OCI-LY7 (cell line): Measurements from ENCODE around the gene CERS1.

ENCODE experiments used
- EZH2phosphoT487 ChIP-seq: fragments of 200-600 bp; sonication (generic); IDR thresholded peaks from 2 replicates; pipeline ENCODE4 v1.6.1; 2018; ENCODE audit warnings: low read depth, borderline replicate concordance, mild to moderate bottlenecking, mixed run types, antibody characterized with exemption, low read length, moderate library complexity, mixed read lengths
- TF ChIP-seq, protein P1 (sequence below): fragments of 200-600 bp; sonication (generic); conservative IDR thresholded peaks from 2 replicates; pipeline ENCODE4 v1.5.1; 2014; ENCODE audit warnings: mild to moderate bottlenecking, antibody characterized with exemption, low read length, moderate library complexity, mixed read lengths

DNA sequence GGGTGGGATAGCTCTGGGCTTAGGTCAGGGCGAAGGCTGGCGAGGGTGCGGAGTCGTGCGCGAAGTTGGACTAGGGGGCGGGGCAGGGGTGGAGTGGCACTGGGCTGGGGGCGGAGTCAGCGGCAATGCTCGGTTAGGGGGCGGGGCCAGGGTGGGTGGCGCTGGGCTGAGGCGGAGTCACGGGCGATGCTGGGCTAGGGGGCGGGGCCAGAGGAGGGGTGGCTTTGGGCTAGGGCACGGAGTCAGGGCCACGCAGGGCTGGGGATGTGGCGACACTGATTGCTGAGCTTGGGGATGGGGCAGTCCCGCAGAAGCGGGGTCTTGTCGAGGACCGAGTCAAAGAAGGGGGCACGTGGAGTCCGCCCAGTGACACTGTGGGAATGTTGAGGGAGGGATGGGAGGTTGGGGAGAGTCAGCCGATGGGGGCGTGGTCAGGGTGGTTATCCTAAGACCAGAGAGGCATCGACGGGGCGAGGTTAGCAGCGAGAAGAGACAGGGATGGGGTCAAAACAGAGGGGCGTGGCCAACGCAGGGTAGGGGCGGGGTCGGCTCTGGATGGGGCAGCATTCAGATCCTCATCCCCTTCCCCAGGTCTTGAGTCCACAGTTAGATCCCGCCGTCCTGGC, 36.4 kb upstream of the CERS1 start:
- TF ChIP-seq, protein P1, sequence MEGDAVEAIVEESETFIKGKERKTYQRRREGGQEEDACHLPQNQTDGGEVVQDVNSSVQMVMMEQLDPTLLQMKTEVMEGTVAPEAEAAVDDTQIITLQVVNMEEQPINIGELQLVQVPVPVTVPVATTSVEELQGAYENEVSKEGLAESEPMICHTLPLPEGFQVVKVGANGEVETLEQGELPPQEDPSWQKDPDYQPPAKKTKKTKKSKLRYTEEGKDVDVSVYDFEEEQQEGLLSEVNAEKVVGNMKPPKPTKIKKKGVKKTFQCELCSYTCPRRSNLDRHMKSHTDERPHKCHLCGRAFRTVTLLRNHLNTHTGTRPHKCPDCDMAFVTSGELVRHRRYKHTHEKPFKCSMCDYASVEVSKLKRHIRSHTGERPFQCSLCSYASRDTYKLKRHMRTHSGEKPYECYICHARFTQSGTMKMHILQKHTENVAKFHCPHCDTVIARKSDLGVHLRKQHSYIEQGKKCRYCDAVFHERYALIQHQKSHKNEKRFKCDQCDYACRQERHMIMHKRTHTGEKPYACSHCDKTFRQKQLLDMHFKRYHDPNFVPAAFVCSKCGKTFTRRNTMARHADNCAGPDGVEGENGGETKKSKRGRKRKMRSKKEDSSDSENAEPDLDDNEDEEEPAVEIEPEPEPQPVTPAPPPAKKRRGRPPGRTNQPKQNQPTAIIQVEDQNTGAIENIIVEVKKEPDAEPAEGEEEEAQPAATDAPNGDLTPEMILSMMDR: no peak
- TF ChIP-seq EZH2phosphoT487: no peak
